SK-N-SH (cell line): ENCODE results near the gene ADGB.

ENCODE experiments used
- CTCF ChIP-seq: fragments of 200-600 bp; sonication (generic); IDR thresholded peaks from 2 replicates; pipeline ENCODE4 v1.6.1; 2017; ENCODE audit warnings: antibody characterized with exemption, mild to moderate bottlenecking, moderate library complexity
- EP300 ChIP-seq, 2 experiments: IDR thresholded peaks; 2 replicates each; pipeline versions ENCODE4 v1.4.0 to v1.6.1; 2012; ENCODE audit warnings: borderline replicate concordance in 1 of 2, low read depth in 1 of 2, low read length in 1 of 2
- EZH2phosphoT487 ChIP-seq: fragments of 200-600 bp; sonication (generic); IDR thresholded peaks from 2 replicates; pipeline ENCODE4 v1.6.1; 2017; ENCODE audit warnings: low read depth, mixed run types, mild to moderate bottlenecking, antibody characterized with exemption, moderate library complexity, borderline replicate concordance
- FOSL2 ChIP-seq: IDR thresholded peaks from 2 replicates; pipeline ENCODE4 v1.4.0; 2012; ENCODE audit warnings: low read depth, mild to moderate bottlenecking, moderate library complexity, borderline replicate concordance
- MEF2A ChIP-seq: IDR thresholded peaks from 2 replicates; pipeline ENCODE4 v1.4.0; 2012; ENCODE audit warnings: low read depth, borderline replicate concordance
- MXI1 ChIP-seq: IDR thresholded peaks from 2 replicates; pipeline ENCODE4 v1.6.1; 2012; ENCODE audit warnings: mild to moderate bottlenecking, low read depth, low read length, improper control_type of control experiment
- POLR2AphosphoS5 ChIP-seq: IDR thresholded peaks from 2 replicates; pipeline ENCODE4 v1.6.1; 2012; ENCODE audit warnings: low read depth, low read length
- RCOR1 ChIP-seq: fragments of 150-350 bp; IDR thresholded peaks from 2 replicates; pipeline ENCODE4 v1.6.1; 2017; ENCODE audit warnings: antibody characterized with exemption, low read length
- REST ChIP-seq: IDR thresholded peaks from 2 replicates; pipeline ENCODE4 v1.6.1; 2012; ENCODE audit warnings: mild to moderate bottlenecking, low read depth, low read length, moderate library complexity
- RFX5 ChIP-seq: IDR thresholded peaks from 2 replicates; pipeline ENCODE4 v1.6.1; 2012; ENCODE audit warnings: mild to moderate bottlenecking, improper control_type of control experiment, low read length

GRCh38 chr6:146741609-146742008 is 142.8 kb downstream of the ADGB start:
- TF ChIP-seq RCOR1: no peak
- TF ChIP-seq REST: no peak
- no peak for TF ChIP-seq EP300 (IDR thresholded peaks at IDR 0.05; ENCODE audit: borderline replicate concordance in 1 of 2, low read depth in 1 of 2, low read length in 1 of 2)
- TF ChIP-seq CTCF: no peak
- no peak for TF ChIP-seq MXI1
- TF ChIP-seq POLR2AphosphoS5: no peak
- TF ChIP-seq EZH2phosphoT487: no peak
- TF ChIP-seq MEF2A: no peak
- no peak for TF ChIP-seq FOSL2
- TF ChIP-seq RFX5: no peak
